SK-N-SH (cell line): ENCODE measurements around the gene TDRD10. TPM values are rescaled to one million over a fixed set of nuclear protein-coding genes. Genes with fewer than 3 reads are reported as not detected.

Source experiments
- CHD2 ChIP-seq: fragments of 150-350 bp; IDR thresholded peaks from 2 replicates; pipeline ENCODE4 v1.6.1; 2018; ENCODE audit warnings: low read length; ENCODE audit not compliant: partially characterized antibody
- ELF1 ChIP-seq: IDR thresholded peaks from 2 replicates; pipeline ENCODE4 v1.4.0; 2012
- EP300 ChIP-seq, 2 experiments: IDR thresholded peaks; 2 replicates each; pipeline versions ENCODE4 v1.4.0 to v1.6.1; 2012; ENCODE audit warnings: borderline replicate concordance in 1 of 2, low read depth in 1 of 2, low read length in 1 of 2
- FOXJ3 ChIP-seq: sonication (generic); formaldehyde crosslinking; IDR thresholded peaks from 2 replicates; pipeline ENCODE4 v1.5.1; 2020; ENCODE audit warnings: mild to moderate bottlenecking, missing genetic modification reagents
- FOXM1 ChIP-seq: IDR thresholded peaks from 2 replicates; pipeline ENCODE4 v1.4.0; 2012; ENCODE audit warnings: low read depth, mild to moderate bottlenecking
- GATA2 ChIP-seq: sonication (generic); formaldehyde crosslinking; IDR thresholded peaks from 2 replicates; pipeline ENCODE4 v1.5.0; 2020; ENCODE audit warnings: mild to moderate bottlenecking, missing genetic modification reagents
- IRF3 ChIP-seq: fragments of 150-350 bp; IDR thresholded peaks from 2 replicates; pipeline ENCODE4 v1.6.1; 2016; ENCODE audit warnings: mild to moderate bottlenecking, low read depth, low read length
- JUND ChIP-seq: IDR thresholded peaks from 2 replicates; pipeline ENCODE4 v1.4.0; 2012
- MAX ChIP-seq: IDR thresholded peaks from 2 replicates; pipeline ENCODE4 v1.4.0; 2012; ENCODE audit warnings: low read depth
- MEF2A ChIP-seq: IDR thresholded peaks from 2 replicates; pipeline ENCODE4 v1.4.0; 2012; ENCODE audit warnings: low read depth, borderline replicate concordance
- NFIC ChIP-seq: IDR thresholded peaks from 2 replicates; pipeline ENCODE4 v1.4.0; 2012; ENCODE audit warnings: borderline replicate concordance
- POLR2AphosphoS5 ChIP-seq: IDR thresholded peaks from 2 replicates; pipeline ENCODE4 v1.6.1; 2012; ENCODE audit warnings: low read depth, low read length
- SIN3A ChIP-seq: IDR thresholded peaks from 2 replicates; pipeline ENCODE4 v1.6.1; 2012; ENCODE audit warnings: low read depth, mild to moderate bottlenecking, low read length, moderate library complexity, borderline replicate concordance
- SMC3 ChIP-seq: IDR thresholded peaks from 2 replicates; pipeline ENCODE4 v1.6.1; 2012; ENCODE audit warnings: low read depth, low read length, improper control_type of control experiment
- TEAD4 ChIP-seq: IDR thresholded peaks from 2 replicates; pipeline ENCODE4 v1.4.0; 2012; ENCODE audit warnings: mild to moderate bottlenecking, borderline replicate concordance; ENCODE audit not compliant: insufficient read depth
- USF2 ChIP-seq: fragments of 150-350 bp; IDR thresholded peaks from 2 replicates; pipeline ENCODE4 v1.6.1; 2017; ENCODE audit warnings: antibody characterized with exemption, low read length, low read depth, borderline replicate concordance
- polyA plus RNA-seq, 3 experiments: library from polyadenylated mRNA; depleted of rRNA; stranded (reverse); fragments of >200 nt; gene quantifications; 2 replicates each; pipeline ENCODE4 v1.2.3, GENCODE V29; 2012
- TF ChIP-seq, protein P1 (sequence below): IDR thresholded peaks from 2 replicates; pipeline ENCODE4 v1.4.0; 2012; ENCODE audit warnings: low read depth, borderline replicate concordance
- TF ChIP-seq, protein P2 (sequence below): fragments of 200-600 bp; sonication (generic); IDR thresholded peaks from 2 replicates; pipeline ENCODE4 v1.6.1; 2017; ENCODE audit warnings: antibody characterized with exemption, mild to moderate bottlenecking, moderate library complexity
- TF ChIP-seq, protein P3 (sequence below): IDR thresholded peaks from 2 replicates; pipeline ENCODE4 v1.4.0; 2012; ENCODE audit warnings: low read depth, borderline replicate concordance

The TDRD10 gene
- polyA plus RNA-seq, 1 of the 3 experiments (the other 2 are of a cell fraction): not detected

GRCh38 chr1:154479764-154480421 lies 22.1 kb upstream of the TDRD10 start (continued):
- TF ChIP-seq IRF3 (no peak), SMC3 (peak; percentile 87), MEF2A (no peak), FOXM1 (no peak), TEAD4 (no peak), CHD2 (peak; percentile 40), EP300 (IDR thresholded peaks at IDR 0.05; ENCODE audit: borderline replicate concordance in 1 of 2, low read depth in 1 of 2, low read length in 1 of 2) (no peak), SIN3A (no peak), JUND (no peak), NFIC (no peak), ELF1 (no peak), FOXJ3 (CRISPR knock-in tag) (no peak), USF2 (no peak), GATA2 (CRISPR knock-in tag) (no peak), MAX (0 out of 2 replicates have a peak, but pooled peaks have one; percentile 2), POLR2AphosphoS5 (no peak)
- TF ChIP-seq, protein P1, sequence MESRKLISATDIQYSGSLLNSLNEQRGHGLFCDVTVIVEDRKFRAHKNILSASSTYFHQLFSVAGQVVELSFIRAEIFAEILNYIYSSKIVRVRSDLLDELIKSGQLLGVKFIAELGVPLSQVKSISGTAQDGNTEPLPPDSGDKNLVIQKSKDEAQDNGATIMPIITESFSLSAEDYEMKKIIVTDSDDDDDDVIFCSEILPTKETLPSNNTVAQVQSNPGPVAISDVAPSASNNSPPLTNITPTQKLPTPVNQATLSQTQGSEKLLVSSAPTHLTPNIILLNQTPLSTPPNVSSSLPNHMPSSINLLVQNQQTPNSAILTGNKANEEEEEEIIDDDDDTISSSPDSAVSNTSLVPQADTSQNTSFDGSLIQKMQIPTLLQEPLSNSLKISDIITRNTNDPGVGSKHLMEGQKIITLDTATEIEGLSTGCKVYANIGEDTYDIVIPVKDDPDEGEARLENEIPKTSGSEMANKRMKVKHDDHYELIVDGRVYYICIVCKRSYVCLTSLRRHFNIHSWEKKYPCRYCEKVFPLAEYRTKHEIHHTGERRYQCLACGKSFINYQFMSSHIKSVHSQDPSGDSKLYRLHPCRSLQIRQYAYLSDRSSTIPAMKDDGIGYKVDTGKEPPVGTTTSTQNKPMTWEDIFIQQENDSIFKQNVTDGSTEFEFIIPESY: no peak
- TF ChIP-seq, protein P2, sequence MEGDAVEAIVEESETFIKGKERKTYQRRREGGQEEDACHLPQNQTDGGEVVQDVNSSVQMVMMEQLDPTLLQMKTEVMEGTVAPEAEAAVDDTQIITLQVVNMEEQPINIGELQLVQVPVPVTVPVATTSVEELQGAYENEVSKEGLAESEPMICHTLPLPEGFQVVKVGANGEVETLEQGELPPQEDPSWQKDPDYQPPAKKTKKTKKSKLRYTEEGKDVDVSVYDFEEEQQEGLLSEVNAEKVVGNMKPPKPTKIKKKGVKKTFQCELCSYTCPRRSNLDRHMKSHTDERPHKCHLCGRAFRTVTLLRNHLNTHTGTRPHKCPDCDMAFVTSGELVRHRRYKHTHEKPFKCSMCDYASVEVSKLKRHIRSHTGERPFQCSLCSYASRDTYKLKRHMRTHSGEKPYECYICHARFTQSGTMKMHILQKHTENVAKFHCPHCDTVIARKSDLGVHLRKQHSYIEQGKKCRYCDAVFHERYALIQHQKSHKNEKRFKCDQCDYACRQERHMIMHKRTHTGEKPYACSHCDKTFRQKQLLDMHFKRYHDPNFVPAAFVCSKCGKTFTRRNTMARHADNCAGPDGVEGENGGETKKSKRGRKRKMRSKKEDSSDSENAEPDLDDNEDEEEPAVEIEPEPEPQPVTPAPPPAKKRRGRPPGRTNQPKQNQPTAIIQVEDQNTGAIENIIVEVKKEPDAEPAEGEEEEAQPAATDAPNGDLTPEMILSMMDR: peak; percentile 96
- TF ChIP-seq, protein P3, sequence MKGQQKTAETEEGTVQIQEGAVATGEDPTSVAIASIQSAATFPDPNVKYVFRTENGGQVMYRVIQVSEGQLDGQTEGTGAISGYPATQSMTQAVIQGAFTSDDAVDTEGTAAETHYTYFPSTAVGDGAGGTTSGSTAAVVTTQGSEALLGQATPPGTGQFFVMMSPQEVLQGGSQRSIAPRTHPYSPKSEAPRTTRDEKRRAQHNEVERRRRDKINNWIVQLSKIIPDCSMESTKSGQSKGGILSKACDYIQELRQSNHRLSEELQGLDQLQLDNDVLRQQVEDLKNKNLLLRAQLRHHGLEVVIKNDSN: no peak
- TF ChIP-seq, all 33 proteins: peak for 7
